ENCODE data around the gene TBXAS1. TPM values are rescaled to one million over a fixed set of nuclear protein-coding genes. Genes with fewer than 3 reads are reported as not detected.

The TBXAS1 gene
- total RNA-seq, 1 donor from 2014 or later = 0.26 TPM

DNA sequence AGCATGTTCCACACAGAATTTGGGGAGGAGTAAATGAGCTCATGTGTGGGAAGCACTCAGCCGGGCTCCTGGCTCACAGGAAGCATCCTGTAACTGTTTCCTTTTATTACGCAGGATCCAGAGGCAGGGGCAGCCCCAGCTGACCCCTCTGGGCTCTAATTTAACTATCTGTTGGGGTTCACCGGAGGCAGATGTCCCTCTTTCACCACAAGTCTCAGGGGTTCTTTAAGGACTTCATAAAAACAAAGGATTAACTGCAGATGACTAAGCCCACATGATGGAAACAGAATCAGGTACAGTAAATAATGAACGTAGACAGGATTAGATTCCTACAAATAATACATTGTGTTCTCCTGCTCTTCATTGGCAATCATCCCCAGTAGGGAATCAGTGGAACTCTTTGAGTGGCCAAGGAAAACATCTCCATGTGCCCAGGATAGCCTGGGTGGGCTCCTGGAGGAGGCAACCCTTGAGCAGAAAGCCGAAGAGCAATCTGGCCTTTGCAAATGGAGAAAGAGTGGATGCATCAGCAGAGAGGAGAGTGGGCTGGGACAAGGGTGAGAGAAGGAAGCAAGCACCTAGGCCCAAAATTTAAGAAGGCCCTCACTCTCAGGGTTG lies 24.6 kb downstream of the TBXAS1 start:
- Histone ChIP-seq H3K27me3 (ENCODE audit: control insufficient read depth, insufficient read depth, low read length) (no peaks in the 10 kb centered on the region), H3K36me3 (ENCODE audit: control insufficient read depth, insufficient read depth, low read length) (no peaks in the 10 kb centered on the region), H3K4me3 (ENCODE audit: low read depth, low read length) (no peak overlapping the region)
- DNase-seq (ENCODE audit: low read depth) (peak; percentile 36), FAIRE-seq (no peak)
- TF ChIP-seq, protein P1, sequence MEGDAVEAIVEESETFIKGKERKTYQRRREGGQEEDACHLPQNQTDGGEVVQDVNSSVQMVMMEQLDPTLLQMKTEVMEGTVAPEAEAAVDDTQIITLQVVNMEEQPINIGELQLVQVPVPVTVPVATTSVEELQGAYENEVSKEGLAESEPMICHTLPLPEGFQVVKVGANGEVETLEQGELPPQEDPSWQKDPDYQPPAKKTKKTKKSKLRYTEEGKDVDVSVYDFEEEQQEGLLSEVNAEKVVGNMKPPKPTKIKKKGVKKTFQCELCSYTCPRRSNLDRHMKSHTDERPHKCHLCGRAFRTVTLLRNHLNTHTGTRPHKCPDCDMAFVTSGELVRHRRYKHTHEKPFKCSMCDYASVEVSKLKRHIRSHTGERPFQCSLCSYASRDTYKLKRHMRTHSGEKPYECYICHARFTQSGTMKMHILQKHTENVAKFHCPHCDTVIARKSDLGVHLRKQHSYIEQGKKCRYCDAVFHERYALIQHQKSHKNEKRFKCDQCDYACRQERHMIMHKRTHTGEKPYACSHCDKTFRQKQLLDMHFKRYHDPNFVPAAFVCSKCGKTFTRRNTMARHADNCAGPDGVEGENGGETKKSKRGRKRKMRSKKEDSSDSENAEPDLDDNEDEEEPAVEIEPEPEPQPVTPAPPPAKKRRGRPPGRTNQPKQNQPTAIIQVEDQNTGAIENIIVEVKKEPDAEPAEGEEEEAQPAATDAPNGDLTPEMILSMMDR (IDR thresholded peaks at IDR 0.05; ENCODE audit: insufficient read depth, low read length, severe bottlenecking) = no peak

DNA sequence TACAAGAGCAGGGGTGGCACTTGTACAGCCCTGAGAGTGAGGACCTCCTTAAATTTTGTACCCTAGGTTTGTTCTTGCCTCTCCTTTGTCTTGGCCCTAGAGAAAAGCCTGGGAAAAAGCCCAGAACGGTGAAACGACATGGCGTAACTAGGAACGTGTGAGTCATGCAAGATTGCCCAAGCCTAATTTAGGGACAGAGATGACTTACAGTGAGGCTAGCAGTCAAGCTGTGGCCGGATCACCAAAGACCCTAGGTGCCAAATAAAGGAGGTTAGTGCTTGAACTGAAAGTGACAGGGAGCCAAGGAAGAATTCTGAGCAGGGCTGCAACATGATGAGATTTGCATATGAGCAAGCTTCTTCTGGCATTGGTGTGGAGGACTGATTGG lies 25.1 kb downstream of the TBXAS1 start:
- no peaks in the 10 kb centered on the region for H3K36me3 ChIP-seq (ENCODE audit: control insufficient read depth, insufficient read depth, low read length)
- DNase-seq (ENCODE audit: low read depth) = peak; percentile 77
- H3K4me3 ChIP-seq (ENCODE audit: low read depth, low read length) = no peak overlapping the region
- no peak for FAIRE-seq
- TF ChIP-seq, protein P1 (IDR thresholded peaks at IDR 0.05; ENCODE audit: insufficient read depth, low read length, severe bottlenecking) = no peak
- H3K27me3 ChIP-seq (ENCODE audit: control insufficient read depth, insufficient read depth, low read length) = no peaks in the 10 kb centered on the region

DNA sequence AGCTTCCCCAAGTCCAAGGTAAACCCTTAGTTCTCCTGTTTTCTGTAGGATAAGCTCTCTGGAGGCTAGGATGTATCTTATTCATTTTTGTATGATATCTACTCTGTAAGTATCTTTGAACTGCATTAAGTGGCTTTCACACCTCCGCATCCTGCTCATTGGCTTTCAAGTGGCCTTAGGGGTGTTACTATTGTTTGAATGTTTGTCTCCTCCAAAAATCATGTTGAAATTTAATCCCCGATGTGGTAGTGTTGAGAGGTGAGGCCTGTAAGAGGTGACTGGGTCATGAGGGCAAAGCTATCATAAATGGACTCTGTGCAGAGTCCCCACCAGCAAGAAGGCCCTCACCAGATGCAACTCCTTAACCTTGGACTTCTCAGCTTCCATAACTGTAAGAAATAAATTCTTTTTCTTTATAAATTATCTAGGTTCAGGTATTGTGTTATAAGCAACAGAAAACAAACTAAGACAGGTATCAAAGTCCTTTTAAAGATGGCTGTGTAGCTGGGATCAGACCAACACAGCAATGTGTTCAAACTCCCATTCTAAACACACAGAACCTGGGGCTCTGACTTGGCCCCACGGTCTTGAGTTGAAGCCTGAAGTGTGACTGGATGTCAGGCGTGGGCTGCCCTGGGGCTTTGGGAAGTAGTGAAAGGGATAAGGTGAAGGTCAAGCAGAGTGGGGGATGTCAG lies 25.9 kb downstream of the TBXAS1 start:
- TF ChIP-seq, protein P1 (IDR thresholded peaks at IDR 0.05; ENCODE audit: insufficient read depth, low read length, severe bottlenecking) = no peak
- DNase-seq (ENCODE audit: low read depth) (no peak), FAIRE-seq (no peak)
- H3K4me3 ChIP-seq (ENCODE audit: low read depth, low read length) = no peak overlapping the region
- H3K27me3 ChIP-seq (ENCODE audit: control insufficient read depth, insufficient read depth, low read length) = no peaks in the 10 kb centered on the region
- no peaks in the 10 kb centered on the region for H3K36me3 ChIP-seq (ENCODE audit: control insufficient read depth, insufficient read depth, low read length)

DNA sequence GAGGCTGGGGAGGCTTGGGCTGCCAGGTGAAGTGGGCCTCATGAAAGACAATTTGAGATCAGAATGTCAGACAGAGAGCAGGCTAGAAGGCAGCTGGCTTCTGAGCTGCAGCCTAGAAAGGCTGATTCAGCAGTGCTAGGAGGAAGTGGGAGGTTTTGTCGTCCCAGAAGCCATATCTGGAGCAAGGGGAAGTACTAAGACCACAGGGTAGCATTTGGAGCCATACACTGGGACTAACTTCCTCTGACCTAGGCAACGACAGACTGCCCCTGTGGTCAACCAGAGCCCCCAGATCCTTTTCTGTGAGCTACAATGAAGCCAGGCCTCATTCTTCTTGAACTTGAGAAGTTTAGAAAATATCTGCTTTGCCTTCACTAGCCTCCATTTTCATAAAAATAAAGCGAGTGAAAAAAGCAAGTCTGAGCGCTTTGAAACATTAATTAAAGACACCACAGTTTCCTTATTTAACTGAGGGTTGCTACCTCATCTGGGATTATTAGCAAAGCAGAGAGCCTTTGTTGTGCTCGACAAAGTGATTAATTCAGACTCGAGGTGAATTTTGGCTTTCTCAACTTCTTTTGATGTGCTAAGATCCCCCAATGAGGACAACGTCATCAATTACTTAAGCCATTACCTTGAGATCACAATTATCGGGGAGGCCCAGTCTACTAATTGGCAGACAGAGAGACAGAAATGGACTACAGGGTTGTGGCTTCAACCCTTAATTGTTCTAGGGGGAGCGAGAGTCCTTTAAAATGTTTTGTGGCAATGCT lies 26.6 kb downstream of the TBXAS1 start:
- FAIRE-seq (no peak), DNase-seq (ENCODE audit: low read depth) (no peak)

DNA sequence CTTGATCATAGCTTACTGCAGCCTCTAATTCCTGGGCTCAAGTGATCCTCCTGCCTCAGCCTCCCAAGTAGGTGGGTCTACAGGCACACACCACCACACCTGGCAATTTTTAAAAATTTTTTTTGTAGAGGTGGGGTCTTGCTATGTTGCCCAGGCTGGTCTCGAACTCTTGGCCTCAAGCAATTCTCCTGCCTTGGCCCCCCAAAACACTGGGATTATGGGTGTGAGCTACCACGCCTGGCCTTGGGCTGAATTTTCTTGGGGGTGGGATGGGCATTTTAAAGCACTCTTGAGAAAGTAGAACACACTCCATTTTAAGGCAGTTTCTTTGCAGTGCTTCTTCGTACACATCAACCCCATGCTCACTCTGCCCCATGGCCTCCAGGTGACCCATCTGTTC lies 28.7 kb downstream of the TBXAS1 start:
- no peaks in the 10 kb centered on the region for H3K36me3 ChIP-seq (ENCODE audit: control insufficient read depth, insufficient read depth, low read length)
- H3K27me3 ChIP-seq (ENCODE audit: control insufficient read depth, insufficient read depth, low read length) = no peaks in the 10 kb centered on the region
- DNase-seq (ENCODE audit: low read depth) (no peak), FAIRE-seq (no peak)
- H3K4me3 ChIP-seq (ENCODE audit: low read depth, low read length) = no peak overlapping the region
- TF ChIP-seq, protein P1 (IDR thresholded peaks at IDR 0.05; ENCODE audit: insufficient read depth, low read length, severe bottlenecking) = no peak

More for the DNA sequence above, 26.6 kb downstream of the TBXAS1 start:
- no peaks in the 10 kb centered on the region for H3K36me3 ChIP-seq (ENCODE audit: control insufficient read depth, insufficient read depth, low read length)
- no peak overlapping the region for H3K4me3 ChIP-seq (ENCODE audit: low read depth, low read length)
- H3K27me3 ChIP-seq (ENCODE audit: control insufficient read depth, insufficient read depth, low read length) = no peaks in the 10 kb centered on the region
- TF ChIP-seq, protein P1 (IDR thresholded peaks at IDR 0.05; ENCODE audit: insufficient read depth, low read length, severe bottlenecking) = no peak

All from bronchial epithelial cell (primary cell).